ENCODE results near the gene GORASP2. TPM values are rescaled to one million over a fixed set of nuclear protein-coding genes. Genes with fewer than 3 reads are reported as not detected.
A peak's percentile ranks its signal among the peaks of the same experiment; 100 is the strongest.

The GORASP2 gene
- total and polyA plus RNA-seq, 4 experiments from 2014 or later = 82.4 to 116 (median 97.1) TPM

DNA sequence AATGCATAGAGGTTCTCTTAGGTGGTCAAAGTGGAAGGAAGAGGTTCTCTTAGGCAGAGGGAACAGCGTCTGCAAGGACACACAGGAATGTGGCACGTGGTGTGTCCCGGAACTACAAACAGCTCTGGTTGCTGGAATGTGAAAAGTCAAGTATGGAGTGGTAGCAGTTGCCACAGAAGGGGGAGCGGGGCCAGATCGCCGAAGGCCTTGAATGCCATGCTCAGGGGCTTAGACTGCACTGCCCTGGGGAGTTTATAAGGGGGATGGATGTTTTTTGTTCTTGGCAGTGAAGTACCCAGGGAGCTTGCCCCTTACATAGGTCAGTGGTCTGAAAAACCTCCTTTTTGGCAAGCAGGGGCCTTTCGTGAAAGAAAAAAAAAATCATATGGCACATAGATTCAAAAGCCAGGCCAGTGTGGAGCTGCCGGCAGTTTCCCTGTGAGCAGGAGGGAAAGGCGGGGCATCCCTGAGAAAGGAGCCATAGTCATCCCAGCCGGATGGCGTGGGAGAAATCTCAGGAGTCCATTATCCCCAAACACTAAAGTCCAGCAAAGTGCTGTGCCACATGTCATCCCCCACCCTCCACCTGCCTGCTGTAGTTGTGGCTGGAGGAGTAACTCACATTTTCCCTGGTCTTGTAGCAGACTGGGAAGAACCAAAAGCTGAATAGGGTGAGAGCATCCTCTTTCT, 45.4 kb downstream of the GORASP2 start:
- Histone ChIP-seq H3K27me3 (ENCODE audit: insufficient read depth, low read length) (no peaks in the 10 kb centered on the region), H3K36me3 (ENCODE audit: insufficient read depth, low read length) (no peaks in the 10 kb centered on the region), H3K4me3 (ENCODE audit: low read length in 2 of 2) (peak overlapping the region in 1 of 2 donors; percentile 77), H3K4me1 (ENCODE audit: insufficient read depth, low read length) (peaks cover 14% of the 10 kb centered on the region), H3K9me3 (ENCODE audit: control insufficient read depth in 1 of 2, low read length in 2 of 2) (no peaks in the 10 kb centered on the region), H3K27ac (ENCODE audit: low read depth, low read length) (no peak overlapping the region)
- Mint-ChIP-seq H3K9me3 (no peaks in the 10 kb centered on the region), H3K27ac (peak overlapping the region; percentile 25 to 87 (median 54)), H3K36me3 (no peaks in the 10 kb centered on the region), H3K4me1 (peaks cover 7 to 16% (median 10%) of the 10 kb centered on the region in 4 donors), H3K27me3 (no peaks in the 10 kb centered on the region), H3K4me3 (peak overlapping the region; percentile 74 to 84 (median 77))
- POLR2A ChIA-PET (ENCODE audit: partially characterized antibody) = interaction anchor here (1.0 to 5.3 kb wide), 6 partner anchors 43 to 442 kb away, joined by 3 to 32 read pairs (median 4); partner anchors contain the start of genes GORASP2 and TLK1
- no peak for DNase-seq
- CTCF ChIA-PET (ENCODE audit: partially characterized antibody) = interaction anchor here (1.0 to 7.5 kb wide), 9 partner anchors 10 to 441 kb away, joined by 3 to 135 read pairs (median 4); partner anchors contain the start of gene GORASP2
- intact Hi-C loops (cut with micrococcal nuclease) = loop anchor here (5.0 kb wide), 2 partner anchors 273 to 343 kb away; no protein-coding TSS in a partner anchor

DNA sequence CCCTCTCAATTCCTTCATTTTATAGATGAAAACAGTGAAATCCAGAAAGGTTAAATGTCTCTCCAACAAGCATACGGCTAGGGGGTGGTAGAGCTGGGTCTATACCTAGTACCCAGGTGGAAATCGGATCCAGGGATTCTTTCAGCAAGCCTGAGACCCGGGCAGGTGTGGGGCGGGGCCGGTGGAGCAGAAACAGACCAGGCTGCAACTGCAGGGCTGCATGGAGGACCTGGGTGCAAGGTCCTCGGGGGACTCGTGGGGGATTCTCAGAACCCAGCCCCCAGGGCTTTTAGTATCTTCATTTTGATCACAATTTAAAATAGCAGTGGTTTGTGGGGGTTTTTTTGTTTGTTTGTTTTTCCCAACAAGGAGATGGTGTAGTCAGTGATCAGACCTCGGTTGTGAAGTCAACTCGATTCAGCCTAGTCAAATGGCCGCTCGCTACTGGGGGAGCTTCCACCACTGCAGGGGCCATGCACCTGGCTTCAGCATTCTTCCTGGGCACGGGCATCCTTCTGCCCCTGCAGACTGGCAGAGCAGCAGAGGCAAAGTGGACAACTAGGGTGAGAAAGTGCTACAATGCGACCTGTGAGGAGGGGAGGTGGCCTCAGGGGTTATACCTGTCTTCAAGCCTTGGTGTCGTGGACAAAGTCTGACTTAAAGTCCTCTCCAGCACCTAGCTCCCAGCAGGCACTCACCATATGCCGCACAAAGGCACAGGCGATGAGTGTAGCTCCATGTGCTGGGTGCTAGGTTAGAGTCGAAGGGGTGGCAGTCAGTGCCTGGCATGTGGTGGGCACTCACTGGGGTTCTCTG, 46.3 kb downstream of the GORASP2 start:
- no peaks in the 10 kb centered on the region for H3K27me3 ChIP-seq (ENCODE audit: insufficient read depth, low read length)
- CTCF ChIA-PET (ENCODE audit: partially characterized antibody) = interaction anchor here (1.0 to 7.5 kb wide), 7 partner anchors 9 to 440 kb away, joined by 3 to 135 read pairs (median 5); partner anchors contain the start of gene GORASP2

DNA sequence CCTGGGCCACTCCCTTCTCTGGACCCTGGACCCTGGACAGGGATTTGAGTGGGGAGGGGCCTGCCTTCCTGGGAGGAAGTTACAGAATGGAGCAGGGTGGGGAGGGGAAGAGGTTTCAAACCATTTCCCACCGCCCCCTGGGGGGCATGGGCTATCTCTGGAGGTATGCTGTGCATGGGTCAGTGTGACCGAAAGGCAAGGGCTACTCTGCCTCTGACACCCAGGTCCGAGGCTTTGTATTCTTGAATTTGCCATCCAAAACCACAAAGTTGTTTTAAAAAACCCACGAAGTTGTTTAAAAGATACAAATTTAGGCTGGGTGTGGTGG, 46.9 kb downstream of the GORASP2 start:
- CTCF ChIA-PET (ENCODE audit: partially characterized antibody) = interaction anchor here (1.7 to 7.5 kb wide), 4 partner anchors 18 to 440 kb away, joined by 4 to 135 read pairs (median 14); no protein-coding TSS in a partner anchor
- no peak overlapping the region for H3K4me3 Mint-ChIP-seq
- no peak for DNase-seq
- Histone ChIP-seq H3K9me3 (ENCODE audit: control insufficient read depth in 1 of 2, low read length in 2 of 2) (no peaks in the 10 kb centered on the region), H3K27ac (ENCODE audit: low read depth, low read length) (no peak overlapping the region), H3K27me3 (ENCODE audit: insufficient read depth, low read length) (no peaks in the 10 kb centered on the region), H3K4me3 (ENCODE audit: low read length in 2 of 2) (no peak overlapping the region), H3K36me3 (ENCODE audit: insufficient read depth, low read length) (no peaks in the 10 kb centered on the region), H3K4me1 (ENCODE audit: insufficient read depth, low read length) (peaks cover 14% of the 10 kb centered on the region)
- H3K9me3 Mint-ChIP-seq = peaks cover 0 to under 1% (median 0%) of the 10 kb centered on the region in 8 donors
- peaks cover 0 to 1% of the 10 kb centered on the region in 2 donors for H3K27me3 Mint-ChIP-seq
- peak overlapping the region in 1 of 7 donors; percentile 63 for H3K27ac Mint-ChIP-seq
- intact Hi-C loops (cut with micrococcal nuclease) = no loop called here
- H3K4me1 Mint-ChIP-seq = peaks cover 7 to 16% (median 10%) of the 10 kb centered on the region in 4 donors
- no peaks in the 10 kb centered on the region for H3K36me3 Mint-ChIP-seq
- POLR2A ChIA-PET (ENCODE audit: partially characterized antibody) = interaction anchor here (1.1 to 5.3 kb wide), 2 partner anchors 112 to 184 kb away, joined by 3 to 32 read pairs; partner anchors contain the start of gene TLK1

More for the DNA sequence above, 46.3 kb downstream of the GORASP2 start:
- Histone ChIP-seq H3K36me3 (ENCODE audit: insufficient read depth, low read length) (no peaks in the 10 kb centered on the region), H3K4me1 (ENCODE audit: insufficient read depth, low read length) (peaks cover 14% of the 10 kb centered on the region), H3K9me3 (ENCODE audit: control insufficient read depth in 1 of 2, low read length in 2 of 2) (no peaks in the 10 kb centered on the region), H3K27ac (ENCODE audit: low read depth, low read length) (no peak overlapping the region), H3K4me3 (ENCODE audit: low read length in 2 of 2) (no peak overlapping the region)
- Mint-ChIP-seq H3K4me3 (peak overlapping the region in 3 of 8 donors; percentile 27 to 82 (median 36)), H3K4me1 (peaks cover 7 to 16% (median 10%) of the 10 kb centered on the region in 4 donors), H3K9me3 (no peaks in the 10 kb centered on the region), H3K36me3 (no peaks in the 10 kb centered on the region), H3K27ac (peak overlapping the region in 3 of 7 donors; percentile 32 to 76 (median 63)), H3K27me3 (peaks cover 0 to 1% of the 10 kb centered on the region in 2 donors)
- intact Hi-C loops (cut with micrococcal nuclease) = no loop called here
- DNase-seq = no peak
- POLR2A ChIA-PET (ENCODE audit: partially characterized antibody) = interaction anchor here (1.0 to 5.3 kb wide), 5 partner anchors 42 to 441 kb away, joined by 3 to 32 read pairs (median 4); partner anchors contain the start of genes GORASP2 and TLK1

DNA sequence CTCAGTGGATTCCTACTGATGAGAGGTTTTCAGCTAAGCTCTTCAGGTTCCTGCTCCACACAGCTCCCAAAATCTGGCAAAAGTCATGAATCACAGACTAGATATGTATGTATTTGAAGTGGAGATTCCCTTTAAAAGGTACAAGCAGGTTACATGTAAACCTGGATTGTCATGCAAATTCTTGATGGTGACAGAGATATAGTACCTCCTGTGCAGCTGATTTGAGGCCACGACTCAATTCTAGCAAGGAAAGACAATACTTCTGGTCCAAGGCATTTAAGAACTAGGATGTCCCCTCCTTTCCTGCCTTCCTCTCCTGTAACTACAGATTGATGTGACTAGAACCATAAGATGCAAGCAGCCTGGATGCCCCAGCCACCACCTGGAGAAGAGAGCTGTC, 55.0 kb downstream of the GORASP2 start:
- peak overlapping the region in 3 of 7 donors; percentile 8 to 64 (median 25) for H3K27ac Mint-ChIP-seq
- H3K4me3 Mint-ChIP-seq = no peak overlapping the region
- peaks cover 0 to 1% (median 0%) of the 10 kb centered on the region in 8 donors for H3K9me3 Mint-ChIP-seq
- no peaks in the 10 kb centered on the region for H3K9me3 ChIP-seq (ENCODE audit: control insufficient read depth in 1 of 2, low read length in 2 of 2)
- H3K27me3 Mint-ChIP-seq = peaks cover 0 to 1% of the 10 kb centered on the region in 2 donors
- no peak overlapping the region for H3K4me3 ChIP-seq (ENCODE audit: low read length in 2 of 2)
- POLR2A ChIA-PET (ENCODE audit: partially characterized antibody) = interaction anchor here (1.0 to 1.4 kb wide), 2 partner anchors 175 to 265 kb away, joined by 3 read pairs; no protein-coding TSS in a partner anchor
- no peaks in the 10 kb centered on the region for H3K27me3 ChIP-seq (ENCODE audit: insufficient read depth, low read length)
- intact Hi-C loops (cut with micrococcal nuclease) = no loop called here
- H3K27ac ChIP-seq (ENCODE audit: low read depth, low read length) = no peak overlapping the region
- H3K4me1 ChIP-seq (ENCODE audit: insufficient read depth, low read length) = no peaks in the 10 kb centered on the region
- H3K36me3 ChIP-seq (ENCODE audit: insufficient read depth, low read length) = no peaks in the 10 kb centered on the region
- H3K4me1 Mint-ChIP-seq = peaks cover 0 to 6% (median 2%) of the 10 kb centered on the region in 4 donors
- peaks cover 3 to 4% of the 10 kb centered on the region in 2 donors for H3K36me3 Mint-ChIP-seq
- no peak for DNase-seq
- CTCF ChIA-PET (ENCODE audit: partially characterized antibody) = interaction anchor here (1.0 to 2.0 kb wide), 5 partner anchors 9 to 432 kb away, joined by 3 to 8 read pairs (median 4); partner anchors contain the start of gene GORASP2

DNA sequence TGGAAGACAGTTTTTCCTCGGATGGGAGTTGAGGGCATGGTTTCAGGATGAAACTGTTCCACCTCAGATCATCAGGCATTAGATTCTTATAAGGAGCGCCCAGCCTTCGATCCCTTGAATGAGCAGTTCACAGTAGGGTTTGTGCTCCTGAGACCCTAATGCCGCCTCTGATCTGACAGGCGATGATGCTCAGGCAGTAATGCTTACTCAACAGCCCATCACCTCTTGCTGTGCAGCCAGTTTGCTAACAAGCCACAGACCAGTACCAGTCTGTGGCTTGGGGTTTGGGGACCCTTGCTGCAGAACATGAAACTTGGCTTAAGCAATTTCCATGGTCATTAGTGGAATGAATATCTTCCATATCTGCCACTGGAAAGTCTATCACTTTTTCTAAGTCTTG, 56.4 kb downstream of the GORASP2 start:
- Histone ChIP-seq H3K9me3 (ENCODE audit: control insufficient read depth in 1 of 2, low read length in 2 of 2) (no peaks in the 10 kb centered on the region), H3K4me3 (ENCODE audit: low read length in 2 of 2) (no peak overlapping the region), H3K27me3 (ENCODE audit: insufficient read depth, low read length) (no peaks in the 10 kb centered on the region), H3K4me1 (ENCODE audit: insufficient read depth, low read length) (no peaks in the 10 kb centered on the region), H3K36me3 (ENCODE audit: insufficient read depth, low read length) (no peaks in the 10 kb centered on the region), H3K27ac (ENCODE audit: low read depth, low read length) (no peak overlapping the region)
- no peaks in the 10 kb centered on the region for H3K27me3 Mint-ChIP-seq
- intact Hi-C loops (cut with micrococcal nuclease) = no loop called here
- no peak for DNase-seq
- no peak overlapping the region for H3K27ac Mint-ChIP-seq
- ChIA-PET CTCF (ENCODE audit: partially characterized antibody) (interaction anchor here (1.3 to 2.0 kb wide), 3 partner anchors 11 to 101 kb away, joined by 4 to 8 read pairs (median 4); partner anchors contain the start of gene GORASP2), POLR2A (ENCODE audit: partially characterized antibody) (no interaction called here)
- H3K4me1 Mint-ChIP-seq = peaks cover 0 to 6% (median 2%) of the 10 kb centered on the region in 4 donors
- H3K9me3 Mint-ChIP-seq = peaks cover 0 to 1% (median 0%) of the 10 kb centered on the region in 8 donors
- H3K36me3 Mint-ChIP-seq = peaks cover 3 to 6% of the 10 kb centered on the region in 2 donors
- no peak overlapping the region for H3K4me3 Mint-ChIP-seq

DNA sequence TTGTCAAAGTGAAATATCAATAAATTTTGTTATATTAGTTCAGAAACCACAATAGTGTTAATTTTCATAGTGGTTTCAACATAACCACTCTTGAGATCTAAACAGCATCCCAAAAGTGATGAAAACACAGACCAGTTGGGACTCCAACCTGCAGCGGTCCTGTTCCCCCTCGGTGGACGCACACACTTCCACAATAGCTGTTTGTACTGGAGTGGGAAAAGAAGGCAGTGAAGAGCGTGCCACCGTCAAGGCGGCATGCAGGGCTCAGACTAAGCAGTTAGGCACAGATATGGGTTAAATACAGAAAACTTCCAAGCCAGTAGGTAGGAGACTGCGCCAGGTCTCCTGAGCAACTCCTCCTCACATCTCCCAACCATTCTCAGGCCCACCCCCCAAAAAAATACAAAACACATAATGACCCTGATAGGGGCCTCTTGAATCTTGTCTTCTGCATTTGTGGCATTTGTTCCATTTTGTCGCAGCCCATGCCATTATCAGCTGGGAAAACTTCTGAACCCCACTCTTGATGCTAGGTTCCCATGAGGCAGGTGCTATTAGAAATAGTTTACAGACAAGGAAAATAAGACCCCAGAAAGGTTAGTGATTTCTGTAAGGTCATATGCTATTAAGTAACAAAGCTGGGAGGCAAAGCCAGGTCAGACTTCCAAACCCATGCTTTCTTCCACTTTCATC, 57.7 kb downstream of the GORASP2 start:
- H3K27ac Mint-ChIP-seq = peak overlapping the region in 2 of 7 donors; percentile 17 to 70
- no peaks in the 10 kb centered on the region for H3K4me1 ChIP-seq (ENCODE audit: insufficient read depth, low read length)

More for the DNA sequence above, 57.7 kb downstream of the GORASP2 start:
- H3K9me3 Mint-ChIP-seq = no peaks in the 10 kb centered on the region
- no peak for DNase-seq
- peaks cover 11 to 16% of the 10 kb centered on the region in 2 donors for H3K36me3 Mint-ChIP-seq
- no peak overlapping the region for H3K27ac ChIP-seq (ENCODE audit: low read depth, low read length)
- POLR2A ChIA-PET (ENCODE audit: partially characterized antibody) = no interaction called here
- no peaks in the 10 kb centered on the region for H3K36me3 ChIP-seq (ENCODE audit: insufficient read depth, low read length)
- CTCF ChIA-PET (ENCODE audit: partially characterized antibody) = interaction anchor here (0.6 to 0.7 kb wide), 2 partner anchors 33 to 172 kb away, joined by 3 read pairs; no protein-coding TSS in a partner anchor
- H3K27me3 Mint-ChIP-seq = no peaks in the 10 kb centered on the region
- H3K27me3 ChIP-seq (ENCODE audit: insufficient read depth, low read length) = no peaks in the 10 kb centered on the region
- no peak overlapping the region for H3K4me3 Mint-ChIP-seq
- H3K9me3 ChIP-seq (ENCODE audit: control insufficient read depth in 1 of 2, low read length in 2 of 2) = no peaks in the 10 kb centered on the region
- no peak overlapping the region for H3K4me3 ChIP-seq (ENCODE audit: low read length in 2 of 2)
- intact Hi-C loops (cut with micrococcal nuclease) = no loop called here
- H3K4me1 Mint-ChIP-seq = peaks cover 0 to 9% (median 4%) of the 10 kb centered on the region in 4 donors
